Mesenchymal stem cell (in vitro differentiated cells and primary cell): ENCODE data around the gene AGXT.

ENCODE experiments used
- DNase-seq: peaks from one replicate; pipeline ENCODE4 v3.0.0-alpha.2; 2013
- H2AFZ ChIP-seq: one replicate; pipeline ENCODE4 v1.6.1; 2013; ENCODE audit warnings: low read depth, mild to moderate bottlenecking, control low read depth, inconsistent platforms, low read length, moderate library complexity
- H2AK5ac ChIP-seq: 2 replicates; pipeline ENCODE4 v1.6.1; 2013; ENCODE audit warnings: low read length, moderate library complexity, mild to moderate bottlenecking, inconsistent platforms; ENCODE audit not compliant: severe bottlenecking
- H2BK120ac ChIP-seq: one replicate; pipeline ENCODE4 v1.6.1; 2013; ENCODE audit warnings: low read depth, mild to moderate bottlenecking, inconsistent platforms, low read length, moderate library complexity
- H2BK12ac ChIP-seq, 2 experiments: one replicate each; pipeline ENCODE4 v1.6.1; 2013; ENCODE audit warnings: inconsistent platforms in 2 of 2, low read length in 2 of 2, mild to moderate bottlenecking in 2 of 2, moderate library complexity in 2 of 2, control low read depth in 1 of 2
- H2BK15ac ChIP-seq: one replicate; pipeline ENCODE4 v1.6.1; 2013; ENCODE audit warnings: mild to moderate bottlenecking, low read depth, inconsistent platforms; ENCODE audit not compliant: poor library complexity, severe bottlenecking
- H2BK5ac ChIP-seq: 2 replicates; pipeline ENCODE4 v1.6.1; 2013; ENCODE audit warnings: low read depth, mild to moderate bottlenecking, low read length, control low read depth, inconsistent platforms; ENCODE audit not compliant: poor library complexity, severe bottlenecking
- H3K14ac ChIP-seq, 2 experiments: one replicate each; pipeline ENCODE4 v1.6.1; 2013; ENCODE audit warnings: inconsistent platforms in 2 of 2, low read length in 2 of 2, control low read depth in 1 of 2, mild to moderate bottlenecking in 1 of 2, moderate library complexity in 1 of 2
- H3K18ac ChIP-seq, 2 experiments: one replicate each; pipeline ENCODE4 v1.6.1; 2013; ENCODE audit warnings: inconsistent platforms in 2 of 2, low read length in 2 of 2, control low read depth in 1 of 2, low read depth in 1 of 2, mild to moderate bottlenecking in 1 of 2
- H3K23ac ChIP-seq, 2 experiments: one replicate each; pipeline ENCODE4 v1.6.1; 2013; ENCODE audit warnings: inconsistent platforms in 2 of 2, low read length in 2 of 2, mild to moderate bottlenecking in 2 of 2, moderate library complexity in 2 of 2, control low read depth in 1 of 2
- H3K27ac ChIP-seq: 2 replicates; pipeline ENCODE4 v1.5.1; 2013; ENCODE audit warnings: mild to moderate bottlenecking, moderate library complexity, low read length, control low read depth, inconsistent platforms; ENCODE audit not compliant: poor library complexity, severe bottlenecking
- H3K27me3 ChIP-seq, 2 experiments: 2 replicates each; pipeline versions ENCODE4 v1.6.1 to v1.7.0; 2013; ENCODE audit warnings: low read length in 2 of 2, mild to moderate bottlenecking in 2 of 2, moderate library complexity in 2 of 2, control low read depth in 1 of 2, inconsistent platforms in 1 of 2; ENCODE audit not compliant: control insufficient read depth in 1 of 2, insufficient read depth in 1 of 2
- H3K36me3 ChIP-seq, 2 experiments: 2 replicates each; pipeline versions ENCODE4 v1.6.1 to v1.7.0; 2013; ENCODE audit warnings: low read length in 2 of 2, control low read depth in 1 of 2, inconsistent platforms in 1 of 2, low read depth in 1 of 2, mild to moderate bottlenecking in 1 of 2; ENCODE audit not compliant: insufficient read depth in 2 of 2, control insufficient read depth in 1 of 2
- H3K4ac ChIP-seq, 2 experiments: one replicate each; pipeline ENCODE4 v1.6.1; 2013; ENCODE audit warnings: inconsistent platforms in 2 of 2, low read length in 2 of 2, mild to moderate bottlenecking in 2 of 2, moderate library complexity in 2 of 2, control low read depth in 1 of 2, low read depth in 1 of 2
- H3K4me1 ChIP-seq: 2 replicates; pipeline ENCODE4 v1.6.1; 2013; ENCODE audit warnings: low read depth, low read length, control low read depth; ENCODE audit not compliant: control insufficient read depth, insufficient read depth
- H3K4me2 ChIP-seq: 2 replicates; pipeline ENCODE4 v1.6.1; 2013; ENCODE audit warnings: low read length, mild to moderate bottlenecking, inconsistent platforms; ENCODE audit not compliant: poor library complexity, severe bottlenecking
- H3K4me3 ChIP-seq, 2 experiments: 2 replicates each; pipeline versions ENCODE4 v1.5.1 to v1.7.0; 2013; ENCODE audit warnings: low read length in 2 of 2, mild to moderate bottlenecking in 2 of 2, control low read depth in 1 of 2, low read depth in 1 of 2; ENCODE audit not compliant: insufficient read depth in 1 of 2
- H3K79me1 ChIP-seq: replicated peaks from 2 replicates; pipeline ENCODE4 v1.6.1; 2013; ENCODE audit warnings: mild to moderate bottlenecking, control low read depth, low read length, inconsistent platforms; ENCODE audit not compliant: poor library complexity, severe bottlenecking
- H3K9ac ChIP-seq: 2 replicates; pipeline ENCODE4 v1.7.0; 2013; ENCODE audit warnings: mild to moderate bottlenecking, low read length, moderate library complexity
- H3K9me3 ChIP-seq: 2 replicates; pipeline ENCODE4 v1.7.0; 2013; ENCODE audit warnings: mild to moderate bottlenecking, low read length; ENCODE audit not compliant: control insufficient read depth
- H4K8ac ChIP-seq: one replicate; pipeline ENCODE4 v1.6.1; 2013; ENCODE audit warnings: inconsistent platforms, mild to moderate bottlenecking, low read length, moderate library complexity
- H4K91ac ChIP-seq: one replicate; pipeline ENCODE4 v1.6.1; 2013; ENCODE audit warnings: mild to moderate bottlenecking, low read length, inconsistent platforms
- WGBS: methylation state at CpG from one replicate; pipeline ENCODE4 v1.1.7; 2013; ENCODE audit warnings: mixed read lengths; 5-methylcytosine and 5-hydroxymethylcytosine counted together

The AGXT gene

DNA sequence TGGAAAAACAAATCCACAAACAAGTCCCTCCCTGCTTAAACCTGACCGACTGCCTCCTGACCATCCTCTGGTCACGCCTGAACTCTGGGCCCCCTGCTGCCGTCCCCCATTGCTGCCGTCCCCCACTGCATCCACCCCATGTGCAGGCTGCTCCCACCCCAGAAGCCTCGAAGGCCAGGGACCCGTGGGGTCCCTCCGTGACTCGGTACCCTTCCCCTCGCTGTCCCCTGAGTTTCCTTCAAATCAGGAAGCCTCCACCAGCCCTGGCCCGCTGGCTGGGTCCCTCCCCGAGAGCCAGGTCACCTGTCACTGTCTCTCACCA lies 17.9 kb upstream of the AGXT start:
- Histone ChIP-seq H2BK120ac (no peak overlapping the region), H3K4me3 (no peak overlapping the region), H3K4me1 (no peaks in the 10 kb centered on the region), H4K91ac (no peak overlapping the region), H3K23ac (no peak overlapping the region), H3K4me2 (no peak overlapping the region), H2BK15ac (no peak overlapping the region), H3K36me3 (no peaks in the 10 kb centered on the region), H2BK12ac (no peak overlapping the region), H4K8ac (no peak overlapping the region), H3K27ac (no peak overlapping the region), H3K4ac (no peak overlapping the region), H3K79me1 (no peaks in the 10 kb centered on the region), H2AK5ac (no peak overlapping the region), H2BK5ac (no peak overlapping the region), H3K14ac (no peak overlapping the region), H3K9me3 (peaks cover 13% of the 10 kb centered on the region), H3K27me3 (peaks cover 13 to 35% of the 10 kb centered on the region in 2 experiments), H3K18ac (no peak overlapping the region), H2AFZ (no peak overlapping the region), H3K9ac (no peak overlapping the region)
- no peak for DNase-seq
- WGBS, result 77% methylated on average over 11 of the region's 11 CpGs

DNA sequence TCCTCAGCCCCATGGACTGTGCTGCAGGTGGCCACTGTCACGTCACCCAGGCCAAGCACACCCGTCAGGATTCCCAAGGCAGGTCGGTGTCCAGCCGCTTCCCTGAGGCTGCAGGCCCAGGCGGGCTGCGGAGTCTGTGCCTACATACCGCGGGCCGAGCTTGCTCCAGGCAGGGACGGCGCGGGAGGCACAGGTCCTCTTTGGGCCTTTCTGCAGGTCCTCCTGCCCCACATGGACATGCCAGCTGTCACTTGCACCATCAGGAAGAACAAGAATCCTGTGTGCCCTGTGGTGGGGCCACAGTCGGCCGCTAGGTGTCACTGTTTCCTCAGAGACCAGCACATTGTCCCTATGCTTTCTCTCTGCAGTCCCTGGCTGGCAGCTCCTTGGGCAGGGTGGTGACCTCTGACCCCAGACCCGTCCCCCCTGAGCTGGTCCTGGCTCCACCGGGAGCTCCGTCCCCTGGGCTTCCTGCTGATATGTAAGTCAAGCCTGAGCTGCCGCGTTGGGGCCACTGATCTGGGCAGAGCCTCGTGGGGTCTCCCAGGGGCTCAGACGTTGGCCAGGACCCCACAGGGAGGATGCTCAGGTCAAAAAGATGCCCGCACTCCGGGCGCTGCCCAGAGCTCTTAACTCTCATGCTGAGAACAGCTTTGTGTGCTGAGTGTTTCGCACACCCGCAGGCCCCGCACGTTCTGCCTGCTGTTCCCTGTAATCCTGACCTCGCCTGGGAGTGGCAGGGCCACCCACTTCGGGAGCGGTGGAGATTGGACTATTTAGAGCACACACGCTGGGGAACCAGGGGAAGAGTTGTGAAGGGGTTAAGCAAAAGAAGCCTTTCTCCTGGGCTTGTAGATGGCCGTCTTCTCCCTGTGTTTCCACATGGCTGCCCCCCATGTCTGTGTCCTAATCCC lies 17.3 kb upstream of the AGXT start:
- Histone ChIP-seq H3K23ac (no peak overlapping the region), H2BK5ac (no peak overlapping the region), H2AFZ (no peak overlapping the region), H3K4me1 (no peaks in the 10 kb centered on the region), H2BK120ac (no peak overlapping the region), H2BK15ac (no peak overlapping the region), H3K18ac (no peak overlapping the region), H3K27me3 (peaks cover 10 to 34% of the 10 kb centered on the region in 2 experiments), H3K14ac (no peak overlapping the region), H4K91ac (no peak overlapping the region), H3K4me3 (no peak overlapping the region), H3K4ac (no peak overlapping the region), H3K79me1 (no peaks in the 10 kb centered on the region), H3K9ac (no peak overlapping the region), H3K4me2 (no peak overlapping the region), H3K36me3 (no peaks in the 10 kb centered on the region), H3K9me3 (peaks cover 13% of the 10 kb centered on the region), H3K27ac (no peak overlapping the region), H4K8ac (no peak overlapping the region), H2AK5ac (no peak overlapping the region), H2BK12ac (no peak overlapping the region)
- 47% methylated on average over 33 of the region's 33 CpGs for WGBS
- peak; percentile 73 for DNase-seq

DNA sequence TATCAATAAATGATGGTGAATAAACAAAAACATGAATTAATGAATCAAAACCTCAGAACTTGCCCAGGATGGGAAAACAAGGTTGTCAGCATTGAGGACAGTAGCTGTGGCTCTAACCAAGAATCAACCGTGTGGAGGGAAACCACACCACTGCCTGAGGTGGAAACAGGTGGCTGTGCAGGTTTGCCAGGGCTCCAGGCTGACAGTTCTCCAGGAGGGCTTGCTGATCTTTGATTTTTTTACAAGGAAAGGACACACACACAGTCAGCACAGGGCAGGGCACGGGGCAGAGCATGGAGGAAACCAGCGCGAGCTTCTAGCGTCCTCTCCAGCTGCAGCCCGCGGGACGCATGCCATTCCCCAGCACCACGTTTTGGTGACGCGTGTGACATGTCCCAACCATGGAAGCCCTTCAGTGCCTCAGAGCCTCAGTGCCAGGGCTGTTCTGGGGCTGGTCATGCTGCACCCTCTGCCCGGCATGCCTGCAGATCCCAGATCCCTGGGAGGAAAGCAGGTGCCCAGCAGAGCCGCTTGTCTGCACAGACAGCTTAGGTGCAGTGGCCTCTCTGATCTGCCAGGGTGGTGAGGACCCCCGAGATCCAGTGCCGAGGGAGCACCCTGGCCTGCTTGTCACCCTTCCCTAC lies 15.8 kb upstream of the AGXT start:
- H3K9ac ChIP-seq, result no peak overlapping the region
- H3K36me3 ChIP-seq, result no peaks in the 10 kb centered on the region
- no peak overlapping the region for H3K23ac ChIP-seq
- H3K4me2 ChIP-seq, result no peak overlapping the region
- peaks cover 3% of the 10 kb centered on the region for H3K4me1 ChIP-seq
- H3K9me3 ChIP-seq, result peaks cover 13% of the 10 kb centered on the region
- DNase-seq, result no peak
- peaks cover 10 to 36% of the 10 kb centered on the region in 2 experiments for H3K27me3 ChIP-seq
- no peak overlapping the region for H3K18ac ChIP-seq
- H3K4me3 ChIP-seq, result no peak overlapping the region
- H2BK12ac ChIP-seq, result no peak overlapping the region
- no peaks in the 10 kb centered on the region for H3K79me1 ChIP-seq
- H2AFZ ChIP-seq, result no peak overlapping the region
- no peak overlapping the region for H3K4ac ChIP-seq
- no peak overlapping the region for H2BK5ac ChIP-seq
- WGBS, result 89% methylated on average over 15 of the region's 15 CpGs
- H2AK5ac ChIP-seq, result no peak overlapping the region
- H4K8ac ChIP-seq, result no peak overlapping the region
- no peak overlapping the region for H3K14ac ChIP-seq
- H4K91ac ChIP-seq, result no peak overlapping the region
- no peak overlapping the region for H2BK120ac ChIP-seq
- no peak overlapping the region for H3K27ac ChIP-seq
- no peak overlapping the region for H2BK15ac ChIP-seq

DNA sequence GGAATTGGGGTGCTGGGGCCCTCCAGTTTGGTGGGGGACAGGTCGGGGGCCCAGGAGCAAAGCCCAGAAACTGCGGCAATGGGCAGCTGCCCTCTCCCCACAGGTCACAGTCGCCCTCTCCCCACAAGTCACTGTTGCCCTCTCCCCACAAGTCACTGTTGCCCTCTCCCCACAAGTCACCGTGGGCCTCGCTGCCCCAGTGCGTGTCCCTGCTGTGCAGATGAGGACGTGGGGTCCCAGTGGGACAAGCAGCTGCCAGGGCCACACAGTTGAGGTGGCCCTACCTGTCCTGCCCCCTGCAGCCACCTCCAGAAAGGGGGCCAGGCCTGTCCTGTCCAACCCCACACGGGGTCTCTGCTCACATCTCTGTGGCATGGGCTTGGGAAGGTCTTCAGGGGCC lies 13.0 kb upstream of the AGXT start:
- no peak overlapping the region for H4K8ac ChIP-seq
- H2BK12ac ChIP-seq, result no peak overlapping the region
- no peak for DNase-seq
- H2AFZ ChIP-seq, result no peak overlapping the region
- H3K36me3 ChIP-seq, result no peaks in the 10 kb centered on the region
- H4K91ac ChIP-seq, result no peak overlapping the region
- H3K27me3 ChIP-seq, result peaks cover 22 to 32% of the 10 kb centered on the region in 2 experiments
- no peak overlapping the region for H3K4ac ChIP-seq
- no peak overlapping the region for H3K4me3 ChIP-seq
- no peak overlapping the region for H3K9ac ChIP-seq
- H3K23ac ChIP-seq, result no peak overlapping the region
- no peaks in the 10 kb centered on the region for H3K79me1 ChIP-seq
- peaks cover 3% of the 10 kb centered on the region for H3K4me1 ChIP-seq
- no peak overlapping the region for H3K4me2 ChIP-seq
- H2BK120ac ChIP-seq, result no peak overlapping the region
- H2BK5ac ChIP-seq, result no peak overlapping the region
- WGBS, result 87% methylated on average over 8 of the region's 8 CpGs
- H3K27ac ChIP-seq, result no peak overlapping the region
- peak overlapping the region in 1 of 2 experiments; percentile 14 for H3K14ac ChIP-seq
- H2AK5ac ChIP-seq, result no peak overlapping the region
- H2BK15ac ChIP-seq, result peak overlapping the region; percentile 36
- peaks cover 13% of the 10 kb centered on the region for H3K9me3 ChIP-seq
- H3K18ac ChIP-seq, result no peak overlapping the region
